ENCODE measurements around the gene F2R. TPM values are rescaled to one million over a fixed set of nuclear protein-coding genes. Genes with fewer than 3 reads are reported as not detected.

The F2R gene
- polyA plus RNA-seq, 1 donor (not counting 4 experiments of a cell fraction or from before 2014, with no cell fraction given), result 56.8 TPM

DNA sequence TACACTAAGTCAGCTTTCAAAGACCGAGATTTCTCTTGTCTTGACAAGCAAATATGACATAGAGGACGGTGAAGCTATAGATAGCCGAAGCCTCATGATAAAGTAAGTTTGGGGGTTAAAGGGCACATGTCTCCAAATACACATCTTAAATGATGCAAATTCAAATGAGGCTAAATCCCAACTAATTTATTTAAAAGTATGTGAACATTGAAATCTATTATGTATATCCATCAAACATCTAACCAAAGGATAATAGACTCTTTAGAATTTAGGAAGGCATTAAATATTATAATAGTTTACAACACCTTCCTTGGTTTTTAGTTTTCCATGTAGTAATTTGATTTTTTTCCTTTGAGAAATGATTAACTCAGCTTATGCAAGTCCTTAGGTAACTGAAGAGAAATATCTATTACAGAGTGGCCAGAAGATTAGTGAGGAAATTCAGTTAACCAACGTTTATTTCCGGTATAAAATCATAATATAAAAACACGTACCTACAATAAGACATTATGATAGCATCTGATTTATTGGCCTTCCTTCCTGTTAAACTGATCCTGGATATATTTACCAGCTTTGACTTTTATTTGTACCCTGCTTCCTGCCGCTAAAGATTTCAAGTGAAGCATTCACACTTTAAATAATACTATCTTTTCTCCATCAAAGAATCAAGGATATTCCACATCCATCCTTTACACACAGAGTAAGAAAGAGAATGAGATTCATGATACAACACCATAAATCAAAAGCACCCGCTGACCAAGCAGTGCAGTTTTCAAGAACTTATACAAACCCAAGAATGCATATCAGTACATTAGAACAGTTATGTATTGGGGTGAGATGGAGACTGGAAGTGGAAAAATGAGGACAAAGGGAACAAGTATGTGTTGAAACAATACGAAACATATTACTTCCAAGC, 31.9 kb upstream of the F2R start:
- Histone ChIP-seq H2AFZ (ENCODE audit: control insufficient read depth, low read length) (no peak overlapping the region), H3K4me1 (ENCODE audit: control insufficient read depth, extremely low read depth, insufficient read depth, low read length) (peaks cover 10% of the 10 kb centered on the region)

DNA sequence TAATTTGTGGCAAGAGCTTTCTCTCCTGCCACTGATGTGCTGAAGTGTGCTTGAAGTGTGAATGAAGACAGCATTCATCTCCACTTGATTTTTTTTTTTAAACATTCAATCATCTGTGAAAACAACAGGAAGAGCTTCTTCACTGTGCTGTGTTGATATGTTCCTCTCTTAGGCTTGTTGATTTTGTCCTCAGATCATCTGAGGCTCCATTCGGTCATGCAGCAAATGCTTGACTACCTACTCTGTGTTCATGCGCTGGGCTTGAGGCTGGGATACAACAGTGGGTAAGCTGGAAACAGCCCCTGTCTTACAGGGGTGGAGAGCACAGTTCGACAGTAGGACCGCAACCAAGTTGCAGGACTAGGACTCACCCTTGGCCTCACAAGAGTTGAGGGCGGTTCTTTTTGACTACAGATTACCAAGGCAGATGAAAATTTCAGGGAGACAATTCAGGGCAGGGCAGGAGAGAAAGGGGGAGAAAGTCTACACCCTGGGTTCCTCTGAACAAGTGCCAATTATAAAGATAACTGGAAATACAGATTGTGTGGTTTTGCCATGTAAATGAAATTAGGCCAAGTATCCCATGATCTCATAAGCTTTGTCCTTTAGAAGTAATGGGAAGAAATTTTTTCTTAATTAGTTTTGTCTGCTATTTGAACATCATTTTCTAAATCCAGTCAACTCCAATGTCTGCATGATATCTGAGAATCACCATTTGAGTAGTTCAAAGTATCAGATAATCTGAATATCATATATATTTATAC, 31.0 kb upstream of the F2R start:
- H3K27ac ChIP-seq (ENCODE audit: control insufficient read depth, insufficient read depth, low read length), result no peak overlapping the region
- dilution Hi-C loops (cut with MboI; ENCODE audit: extremely low pct_ligation_motif_present, low sequenced_read_pairs), result no loop called here

More for the DNA sequence above, 31.9 kb upstream of the F2R start:
- H3K4me3 ChIP-seq (ENCODE audit: control insufficient read depth in 2 of 3, extremely low read depth in 1 of 3, insufficient read depth in 2 of 3, low read depth in 1 of 3, low read length in 3 of 3), result no peak overlapping the region
- H3K4me2 ChIP-seq (ENCODE audit: control insufficient read depth, extremely low read depth, insufficient read depth, low read depth, low read length), result no peak overlapping the region
- H3K9me3 ChIP-seq (ENCODE audit: control insufficient read depth, low read depth, low read length), result no peaks in the 10 kb centered on the region
- no peaks in the 10 kb centered on the region for H3K9me1 ChIP-seq (ENCODE audit: control insufficient read depth, extremely low read depth, insufficient read depth, low read length)
- no peak for DNase-seq (ENCODE audit: low read depth, low spot score)
- dilution Hi-C loops (cut with MboI; ENCODE audit: extremely low pct_ligation_motif_present, low sequenced_read_pairs), result no loop called here
- no peak for FAIRE-seq
- no peak for TF ChIP-seq EZH2 (IDR thresholded peaks at IDR 0.05; ENCODE audit: low read length)
- TF ChIP-seq, protein P1, sequence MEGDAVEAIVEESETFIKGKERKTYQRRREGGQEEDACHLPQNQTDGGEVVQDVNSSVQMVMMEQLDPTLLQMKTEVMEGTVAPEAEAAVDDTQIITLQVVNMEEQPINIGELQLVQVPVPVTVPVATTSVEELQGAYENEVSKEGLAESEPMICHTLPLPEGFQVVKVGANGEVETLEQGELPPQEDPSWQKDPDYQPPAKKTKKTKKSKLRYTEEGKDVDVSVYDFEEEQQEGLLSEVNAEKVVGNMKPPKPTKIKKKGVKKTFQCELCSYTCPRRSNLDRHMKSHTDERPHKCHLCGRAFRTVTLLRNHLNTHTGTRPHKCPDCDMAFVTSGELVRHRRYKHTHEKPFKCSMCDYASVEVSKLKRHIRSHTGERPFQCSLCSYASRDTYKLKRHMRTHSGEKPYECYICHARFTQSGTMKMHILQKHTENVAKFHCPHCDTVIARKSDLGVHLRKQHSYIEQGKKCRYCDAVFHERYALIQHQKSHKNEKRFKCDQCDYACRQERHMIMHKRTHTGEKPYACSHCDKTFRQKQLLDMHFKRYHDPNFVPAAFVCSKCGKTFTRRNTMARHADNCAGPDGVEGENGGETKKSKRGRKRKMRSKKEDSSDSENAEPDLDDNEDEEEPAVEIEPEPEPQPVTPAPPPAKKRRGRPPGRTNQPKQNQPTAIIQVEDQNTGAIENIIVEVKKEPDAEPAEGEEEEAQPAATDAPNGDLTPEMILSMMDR (optimal IDR thresholded peaks at IDR 0.05 in 1 of 3, IDR thresholded peaks at IDR 0.05 in 1 of 3, conservative IDR thresholded peaks at IDR 0.05 in 1 of 3; ENCODE audit: extremely low read depth in 1 of 3, insufficient read depth in 2 of 3, low read length in 3 of 3), result no peak
- no peaks in the 10 kb centered on the region for H3K79me2 ChIP-seq (ENCODE audit: control insufficient read depth, insufficient read depth, low read length)
- no peaks in the 10 kb centered on the region for H3K27me3 ChIP-seq (ENCODE audit: control insufficient read depth, extremely low read depth, insufficient read depth, low read length)
- H4K20me1 ChIP-seq (ENCODE audit: control insufficient read depth, extremely low read depth, insufficient read depth, low read length), result no peaks in the 10 kb centered on the region
- H3K27ac ChIP-seq (ENCODE audit: control insufficient read depth, insufficient read depth, low read length), result no peak overlapping the region
- H3K36me3 ChIP-seq (ENCODE audit: control insufficient read depth in 2 of 2, extremely low read depth in 1 of 2, insufficient read depth in 2 of 2, low read length in 2 of 2), result no peaks in the 10 kb centered on the region
- H3K9ac ChIP-seq (ENCODE audit: control insufficient read depth, extremely low read depth, insufficient read depth, low read length), result no peak overlapping the region

More for the DNA sequence above, 31.0 kb upstream of the F2R start:
- no peak overlapping the region for H3K9ac ChIP-seq (ENCODE audit: control insufficient read depth, extremely low read depth, insufficient read depth, low read length)
- H2AFZ ChIP-seq (ENCODE audit: control insufficient read depth, low read length), result no peak overlapping the region
- H3K27me3 ChIP-seq (ENCODE audit: control insufficient read depth, extremely low read depth, insufficient read depth, low read length), result no peaks in the 10 kb centered on the region
- H4K20me1 ChIP-seq (ENCODE audit: control insufficient read depth, extremely low read depth, insufficient read depth, low read length), result no peaks in the 10 kb centered on the region
- H3K4me1 ChIP-seq (ENCODE audit: control insufficient read depth, extremely low read depth, insufficient read depth, low read length), result peaks cover 18% of the 10 kb centered on the region
- H3K9me3 ChIP-seq (ENCODE audit: control insufficient read depth, low read depth, low read length), result no peaks in the 10 kb centered on the region
- DNase-seq (ENCODE audit: low read depth, low spot score) (no peak), FAIRE-seq (no peak)
- H3K79me2 ChIP-seq (ENCODE audit: control insufficient read depth, insufficient read depth, low read length), result no peaks in the 10 kb centered on the region
- H3K9me1 ChIP-seq (ENCODE audit: control insufficient read depth, extremely low read depth, insufficient read depth, low read length), result no peaks in the 10 kb centered on the region
- H3K4me2 ChIP-seq (ENCODE audit: control insufficient read depth, extremely low read depth, insufficient read depth, low read depth, low read length), result no peak overlapping the region
- no peaks in the 10 kb centered on the region for H3K36me3 ChIP-seq (ENCODE audit: control insufficient read depth in 2 of 2, extremely low read depth in 1 of 2, insufficient read depth in 2 of 2, low read length in 2 of 2)
- TF ChIP-seq, protein P1 (optimal IDR thresholded peaks at IDR 0.05 in 1 of 3, IDR thresholded peaks at IDR 0.05 in 1 of 3, conservative IDR thresholded peaks at IDR 0.05 in 1 of 3; ENCODE audit: extremely low read depth in 1 of 3, insufficient read depth in 2 of 3, low read length in 3 of 3), result no peak
- no peak for TF ChIP-seq EZH2 (IDR thresholded peaks at IDR 0.05; ENCODE audit: low read length)
- H3K4me3 ChIP-seq (ENCODE audit: control insufficient read depth in 2 of 3, extremely low read depth in 1 of 3, insufficient read depth in 2 of 3, low read depth in 1 of 3, low read length in 3 of 3), result no peak overlapping the region

Measured in keratinocyte (primary cell).